NCI-H69 (cell line): ENCODE data around the gene AXL.

Source experiments
- DNase-seq: peaks from one replicate; lab custom pipeline; 2025; lab: John Stamatoyannopoulos, UW

AXL gene

DNA sequence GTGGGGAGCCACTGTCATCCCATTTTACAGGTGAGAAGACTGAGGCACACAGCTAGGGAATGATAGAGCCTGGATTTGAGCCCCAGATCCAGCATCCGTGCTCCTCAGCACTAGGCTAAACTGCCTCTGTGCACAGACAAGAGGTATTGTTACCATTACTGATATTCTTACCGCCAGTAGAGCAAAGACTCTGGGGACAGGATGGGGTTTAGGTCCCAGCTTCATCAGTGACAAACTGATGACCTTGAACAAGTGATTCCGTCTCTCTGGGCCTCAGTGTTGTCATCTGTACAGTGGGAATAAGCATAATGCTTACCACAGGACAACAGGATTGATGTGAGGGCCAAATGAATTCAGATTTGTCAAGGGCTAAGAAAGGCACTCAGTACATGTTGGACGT, 16.5 kb downstream of the AXL start:
- DNase-seq, result no peak

DNA sequence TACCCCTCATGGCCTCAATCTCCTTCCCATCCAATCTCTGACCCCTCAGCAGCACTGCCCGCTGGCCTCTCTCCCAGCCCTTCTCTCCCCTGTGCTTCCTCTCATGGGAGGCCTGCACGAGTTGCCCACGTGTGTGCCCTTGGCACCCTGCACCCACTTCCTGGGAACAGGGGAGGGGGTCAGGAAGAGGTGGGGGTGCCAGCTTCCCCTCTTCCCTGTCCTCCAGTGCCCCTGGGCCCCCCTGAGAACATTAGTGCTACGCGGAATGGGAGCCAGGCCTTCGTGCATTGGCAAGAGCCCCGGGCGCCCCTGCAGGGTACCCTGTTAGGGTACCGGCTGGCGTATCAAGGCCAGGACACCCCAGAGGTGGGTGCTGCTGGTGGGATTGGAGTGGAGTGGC, 19.2 kb downstream of the AXL start:
- DNase-seq, result no peak

DNA sequence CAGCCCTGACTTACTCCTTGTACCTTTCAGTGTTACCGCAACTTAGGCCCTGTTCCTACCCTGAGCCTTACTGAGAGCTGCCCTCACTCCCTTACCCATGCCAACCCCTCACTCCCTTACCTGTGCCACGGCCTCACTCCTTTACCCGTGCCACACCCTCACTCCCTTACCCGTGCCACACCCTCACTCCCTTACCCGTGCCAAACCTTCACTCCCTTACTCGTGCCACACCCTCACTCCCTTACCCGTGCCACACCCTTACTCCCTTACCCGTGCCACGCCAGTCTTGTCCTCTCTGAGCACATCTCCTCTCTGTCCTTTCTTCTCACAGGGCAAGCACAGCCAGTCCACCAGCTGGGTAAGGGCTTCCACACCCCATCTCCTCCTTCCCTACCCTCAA, 20.3 kb downstream of the AXL start:
- DNase-seq, result no peak

DNA sequence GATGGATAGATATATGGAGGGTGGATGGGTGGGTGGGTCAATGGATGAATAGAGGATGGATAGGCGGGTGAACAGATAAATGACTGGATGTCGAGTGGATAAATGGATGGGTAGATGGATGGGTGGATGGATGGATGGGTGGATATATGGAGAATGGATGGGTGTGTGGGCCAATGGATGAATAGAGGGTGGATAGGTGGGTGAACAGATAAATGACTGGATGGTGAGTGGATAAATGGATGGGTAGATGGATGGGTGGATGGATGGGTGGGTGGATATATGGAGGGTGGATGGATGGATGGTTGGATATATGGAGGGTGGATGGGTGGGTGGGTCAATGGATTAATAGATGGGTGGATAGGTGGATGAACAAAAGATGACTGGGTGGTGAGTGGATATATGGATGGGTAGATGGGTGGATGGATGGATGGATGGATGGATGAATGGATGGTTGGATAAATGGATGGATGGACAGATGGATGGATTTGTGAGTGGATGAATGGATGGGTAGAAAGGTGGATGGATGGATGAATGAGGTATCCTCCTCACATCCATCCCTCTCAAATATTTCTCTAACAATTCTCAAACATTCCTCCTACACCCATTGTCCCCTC, 21.0 kb downstream of the AXL start:
- DNase-seq, result no peak

DNA sequence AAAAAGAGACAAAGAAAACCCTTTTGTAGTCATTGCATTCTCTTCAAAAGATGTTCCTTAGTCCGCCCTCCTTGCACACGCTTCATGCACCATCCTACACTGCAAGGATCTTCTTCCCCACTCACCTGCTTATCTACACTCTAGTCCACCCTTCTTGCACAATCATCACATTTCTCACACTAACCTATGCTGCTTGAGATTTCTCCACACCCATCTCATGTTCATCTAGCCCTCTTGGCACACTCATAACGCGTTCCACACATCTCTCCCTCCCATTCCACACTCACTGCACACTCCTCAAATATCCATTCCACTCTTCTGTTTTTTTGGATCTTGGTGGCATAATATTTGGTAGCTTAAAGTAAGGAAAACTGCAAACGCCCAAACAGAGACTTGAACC, 22.8 kb downstream of the AXL start:
- no peak for DNase-seq

DNA sequence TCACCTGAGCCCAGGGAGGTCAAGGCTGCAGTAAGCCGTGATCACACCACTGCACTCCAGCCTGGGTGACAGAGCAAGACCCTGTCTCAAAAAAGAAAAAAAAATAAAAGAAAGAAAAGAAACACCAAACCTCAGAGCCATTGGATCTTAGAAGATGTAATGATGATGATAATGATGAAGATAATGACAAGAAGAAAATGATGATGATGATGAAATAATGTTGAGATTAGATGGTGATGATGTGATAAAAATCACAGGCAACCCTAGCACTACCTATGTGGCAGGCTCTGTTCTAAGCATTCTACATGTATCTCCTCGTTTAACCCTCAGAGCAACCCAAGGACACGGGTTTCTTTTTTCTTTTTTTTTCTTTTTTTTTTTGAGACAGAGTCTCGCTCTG, 25.1 kb downstream of the AXL start:
- no peak for DNase-seq

DNA sequence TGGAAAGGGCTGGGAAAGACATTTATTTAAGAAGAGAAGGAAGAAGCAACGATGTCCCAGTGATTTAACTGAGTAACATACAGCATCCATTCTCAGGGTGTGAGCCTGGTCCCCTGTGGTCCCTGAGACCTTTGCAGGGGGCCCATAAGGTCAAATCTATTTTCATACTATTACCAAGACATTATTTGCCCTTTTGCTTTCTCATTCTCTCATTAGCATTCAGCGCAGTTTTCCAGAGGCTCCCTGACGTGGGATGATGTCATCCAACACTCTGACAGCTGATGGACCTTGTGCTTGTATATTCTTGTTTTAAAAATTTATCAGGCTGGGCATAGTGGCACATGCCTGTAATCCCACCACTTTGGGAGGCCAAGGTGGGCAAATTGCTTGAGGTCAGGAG, 26.8 kb downstream of the AXL start:
- DNase-seq, result no peak

DNA sequence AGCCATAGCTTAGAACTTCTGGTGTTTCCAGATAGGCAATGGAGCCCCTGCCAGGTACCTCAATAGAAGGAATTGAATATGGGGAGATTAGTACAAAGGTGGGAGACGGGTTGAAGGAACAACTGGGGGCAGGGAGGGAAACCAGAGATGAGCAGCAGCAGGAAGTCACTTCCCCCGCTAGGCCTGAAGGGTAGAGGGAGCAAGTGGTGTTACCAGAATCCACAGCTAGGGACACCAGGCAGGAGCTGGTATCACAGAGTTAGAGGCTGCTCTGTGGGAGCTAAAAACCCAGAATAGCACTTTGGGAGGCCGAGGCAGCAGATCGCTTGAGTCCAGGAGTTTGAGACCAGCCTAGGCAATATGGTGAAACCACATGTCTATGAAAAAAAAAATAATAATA, 29.9 kb downstream of the AXL start:
- no peak for DNase-seq

DNA sequence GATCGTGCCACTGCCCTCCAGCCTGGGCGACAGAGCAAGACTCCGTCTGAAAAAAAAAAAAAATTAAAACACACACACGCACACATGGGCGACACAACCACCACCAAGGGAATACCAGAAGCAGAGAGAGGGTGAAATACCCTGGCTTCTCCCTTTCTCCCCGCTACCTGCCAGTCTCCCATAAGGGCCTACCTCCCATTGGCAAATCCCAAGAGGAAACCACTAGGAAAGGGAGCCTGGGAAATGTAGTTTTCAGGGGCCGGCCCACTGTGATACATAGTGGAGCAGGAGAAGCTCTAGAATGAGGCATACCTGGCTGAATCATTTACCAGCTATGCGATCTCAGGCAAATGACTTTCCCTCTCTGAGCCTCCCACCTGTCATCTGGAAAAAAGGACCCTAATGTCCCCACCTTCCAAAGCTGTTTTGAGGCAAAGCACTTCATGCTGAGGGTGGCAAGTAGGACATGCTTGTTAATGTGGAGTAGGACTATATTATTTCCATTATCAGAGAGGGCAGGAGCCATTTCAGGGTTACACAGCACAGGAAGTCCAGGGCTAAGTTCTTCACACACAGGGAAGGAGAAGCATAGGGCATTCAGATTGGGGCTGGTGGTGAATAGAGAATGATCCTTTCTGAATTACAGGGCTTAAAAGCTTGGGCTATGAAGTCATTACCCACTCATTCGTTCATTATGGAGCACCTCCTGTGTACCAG, 30.8 kb downstream of the AXL start:
- peak; percentile 35 for DNase-seq

DNA sequence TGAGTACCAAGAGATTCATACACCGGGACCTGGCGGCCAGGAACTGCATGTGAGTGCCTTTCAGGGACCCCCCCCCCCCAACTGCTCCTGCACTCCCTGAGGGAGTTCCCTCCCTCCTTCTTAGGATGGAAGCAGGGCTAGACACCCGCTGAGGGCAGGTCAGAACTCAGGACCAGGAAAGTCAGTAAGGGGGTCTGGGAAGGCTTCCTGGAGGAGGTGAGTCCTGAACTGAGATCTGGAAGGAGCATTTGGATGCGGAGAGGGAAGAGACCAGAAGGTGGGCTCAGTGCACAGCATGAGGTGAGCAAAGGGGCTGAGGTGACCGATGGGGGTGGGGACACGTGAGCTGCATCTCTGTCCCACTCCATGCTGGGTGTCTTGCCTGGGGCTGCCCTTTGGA, 34.6 kb downstream of the AXL start:
- DNase-seq, result no peak

DNA sequence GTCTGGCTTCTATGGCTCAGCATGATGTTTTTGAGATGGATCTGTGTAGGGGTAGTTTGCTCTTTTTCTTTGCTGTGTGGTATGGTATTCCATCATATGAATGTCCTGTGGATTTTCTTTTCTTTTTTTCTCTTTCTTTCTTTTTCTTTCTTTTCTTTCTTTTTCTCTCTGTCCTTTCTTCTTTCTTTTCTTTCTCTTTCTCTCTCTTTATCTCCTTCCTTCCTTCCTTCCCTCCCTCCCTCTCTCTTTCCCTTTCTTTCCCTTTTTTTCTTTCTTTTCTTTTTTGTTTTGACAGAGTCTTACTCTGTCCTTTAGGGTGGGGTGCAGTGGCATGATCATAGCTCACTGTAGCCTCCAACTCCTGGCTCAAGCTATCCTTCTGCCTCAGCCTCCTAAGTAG, 36.1 kb downstream of the AXL start:
- no peak for DNase-seq

DNA sequence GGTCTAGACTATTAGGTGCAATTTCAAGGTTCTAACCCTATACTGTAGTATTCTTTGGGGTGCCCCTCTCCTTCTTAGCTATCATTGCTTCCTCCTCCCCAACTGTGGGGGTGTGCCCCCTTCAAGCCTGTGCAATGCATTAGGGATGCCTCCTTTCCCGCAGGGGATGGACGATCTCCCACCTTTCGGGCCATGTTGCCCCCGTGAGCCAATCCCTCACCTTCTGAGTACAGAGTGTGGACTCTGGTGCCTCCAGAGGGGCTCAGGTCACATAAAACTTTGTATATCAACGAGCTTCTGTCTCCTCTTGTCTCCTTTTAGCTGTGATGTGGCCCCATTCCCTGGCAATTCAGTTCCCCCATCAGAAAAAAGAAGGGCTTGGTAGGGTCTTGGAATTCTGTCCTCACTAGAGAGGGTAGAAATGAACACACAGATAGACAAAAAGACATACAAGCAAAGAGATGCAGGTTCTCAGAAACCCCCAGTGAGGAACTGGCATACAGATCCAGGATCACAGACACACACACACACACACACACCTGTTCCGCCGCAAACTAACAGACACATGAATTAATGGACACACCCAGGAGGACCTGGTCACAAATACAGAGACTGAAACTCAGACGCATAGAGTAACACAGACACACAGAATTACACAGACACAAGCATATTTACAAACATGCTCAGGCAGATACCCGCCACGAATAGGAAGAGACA, 42.6 kb downstream of the AXL start:
- no peak for DNase-seq

DNA sequence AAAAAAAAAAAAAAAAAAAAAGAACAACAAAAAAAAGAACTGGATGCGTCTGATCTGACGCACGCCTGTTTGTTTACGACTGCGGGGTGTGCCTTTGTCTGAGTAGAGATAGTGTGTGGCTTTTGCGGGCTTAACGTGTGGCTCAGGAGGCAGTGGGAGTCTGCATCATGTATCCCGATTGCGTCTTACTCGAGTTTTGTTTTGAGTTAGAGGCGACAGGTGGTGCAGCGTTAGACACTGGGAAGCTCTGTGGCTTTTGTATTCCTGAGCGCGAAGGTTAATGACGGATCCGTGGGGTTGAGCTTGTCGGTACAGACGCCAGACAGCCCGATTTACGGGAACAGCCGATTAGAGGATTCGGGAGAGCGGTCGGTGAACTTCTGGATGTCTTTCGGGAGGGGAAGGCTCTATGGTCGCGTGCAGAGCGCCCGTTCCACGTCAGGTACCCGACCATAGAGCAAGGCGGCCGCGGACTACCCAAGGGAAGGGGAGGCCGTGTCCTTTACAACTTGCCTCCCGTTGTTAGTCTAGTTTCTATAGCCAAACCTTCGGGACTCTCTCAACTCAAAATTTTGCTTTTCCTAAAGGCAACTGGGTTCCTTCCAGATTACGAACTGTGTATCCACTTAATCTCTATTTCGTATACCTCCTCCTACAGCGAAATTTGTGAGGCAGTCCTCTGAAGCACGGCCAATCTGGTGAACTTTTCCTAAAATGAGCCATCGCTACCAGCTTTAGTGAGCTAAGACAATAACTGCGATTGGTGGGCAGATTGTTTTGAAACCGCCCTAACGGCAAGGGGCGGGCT, 44.2 kb downstream of the AXL start:
- DNase-seq, result peak; percentile 90

DNA sequence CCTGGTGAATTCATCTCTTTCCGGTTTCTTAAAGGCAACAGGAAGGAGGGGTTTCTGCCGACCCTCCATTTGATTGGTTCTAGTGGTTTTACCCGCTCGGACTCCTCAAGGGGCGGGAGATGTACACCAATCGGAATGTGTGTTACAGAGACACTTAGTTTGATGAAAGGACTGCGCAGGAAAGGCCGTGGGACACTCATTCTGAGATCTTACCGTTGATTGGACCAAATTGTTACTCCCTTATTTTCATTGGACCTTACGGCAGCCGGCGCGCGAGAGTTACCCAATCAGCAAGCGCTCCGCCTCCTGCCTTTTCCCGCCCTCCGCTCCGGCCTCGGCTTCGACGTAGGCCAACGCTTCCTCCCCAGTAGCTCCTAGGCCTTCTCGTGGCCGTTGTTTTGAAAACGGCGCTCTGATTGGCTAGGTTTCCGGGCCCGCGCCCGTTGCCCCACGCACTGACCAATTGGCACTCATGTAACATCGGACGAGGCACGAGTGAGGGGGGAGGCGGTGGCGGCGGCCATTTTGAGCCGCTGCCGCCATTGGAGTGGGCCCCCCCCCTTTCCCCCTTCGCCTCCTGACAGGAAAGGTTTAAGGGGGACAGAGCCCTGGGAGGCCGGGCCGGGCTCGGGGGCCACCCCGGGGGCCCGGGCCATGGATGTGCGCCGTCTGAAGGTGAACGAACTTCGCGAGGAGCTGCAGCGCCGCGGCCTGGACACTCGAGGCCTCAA, 45.0 kb downstream of the AXL start, which contains the start of gene HNRNPUL1:
TSS of gene HNRNPUL1 (plus strand) at position 523 of the 731 bp plus-strand sequence. CDS start at position 655, 132 bp downstream.
- peak; percentile 100 for DNase-seq

DNA sequence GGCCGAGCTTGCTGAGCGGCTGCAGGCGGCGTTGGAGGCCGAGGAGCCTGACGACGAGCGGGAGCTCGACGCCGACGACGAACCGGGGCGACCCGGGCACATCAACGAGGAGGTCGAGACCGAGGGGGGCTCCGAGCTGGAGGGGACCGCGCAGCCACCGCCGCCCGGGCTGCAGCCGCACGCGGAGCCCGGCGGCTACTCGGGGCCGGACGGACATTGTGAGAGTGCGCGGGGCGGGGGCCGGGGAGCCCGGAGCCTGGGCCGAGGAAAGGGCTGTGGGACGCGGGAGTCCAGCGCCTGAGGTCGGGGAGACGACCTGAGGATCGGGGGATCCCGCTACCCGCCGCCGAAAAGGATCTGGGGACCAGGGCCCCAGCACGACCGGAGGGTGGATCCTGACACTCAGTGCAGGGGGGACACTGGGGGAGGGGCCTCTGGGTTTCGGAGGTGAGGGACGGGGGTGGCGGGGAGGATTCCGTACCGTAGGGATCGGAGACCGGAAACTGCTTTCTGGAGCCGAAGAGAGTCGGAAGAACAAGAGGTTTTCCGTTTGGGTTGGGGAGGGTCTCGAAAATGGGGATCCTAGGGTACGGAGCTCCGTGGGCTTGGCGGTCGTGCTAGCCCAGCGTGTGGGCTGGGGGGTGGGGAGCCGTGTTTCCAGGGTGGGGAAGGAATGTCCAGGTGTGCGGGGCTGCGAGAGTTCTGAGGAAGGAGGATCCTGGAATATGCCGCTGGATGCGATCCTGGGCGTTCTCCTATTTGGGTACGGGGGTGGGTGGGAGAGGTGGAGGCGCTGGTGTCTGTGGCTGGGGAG, 45.8 kb downstream of the AXL start:
- DNase-seq, result peak; percentile 78

DNA sequence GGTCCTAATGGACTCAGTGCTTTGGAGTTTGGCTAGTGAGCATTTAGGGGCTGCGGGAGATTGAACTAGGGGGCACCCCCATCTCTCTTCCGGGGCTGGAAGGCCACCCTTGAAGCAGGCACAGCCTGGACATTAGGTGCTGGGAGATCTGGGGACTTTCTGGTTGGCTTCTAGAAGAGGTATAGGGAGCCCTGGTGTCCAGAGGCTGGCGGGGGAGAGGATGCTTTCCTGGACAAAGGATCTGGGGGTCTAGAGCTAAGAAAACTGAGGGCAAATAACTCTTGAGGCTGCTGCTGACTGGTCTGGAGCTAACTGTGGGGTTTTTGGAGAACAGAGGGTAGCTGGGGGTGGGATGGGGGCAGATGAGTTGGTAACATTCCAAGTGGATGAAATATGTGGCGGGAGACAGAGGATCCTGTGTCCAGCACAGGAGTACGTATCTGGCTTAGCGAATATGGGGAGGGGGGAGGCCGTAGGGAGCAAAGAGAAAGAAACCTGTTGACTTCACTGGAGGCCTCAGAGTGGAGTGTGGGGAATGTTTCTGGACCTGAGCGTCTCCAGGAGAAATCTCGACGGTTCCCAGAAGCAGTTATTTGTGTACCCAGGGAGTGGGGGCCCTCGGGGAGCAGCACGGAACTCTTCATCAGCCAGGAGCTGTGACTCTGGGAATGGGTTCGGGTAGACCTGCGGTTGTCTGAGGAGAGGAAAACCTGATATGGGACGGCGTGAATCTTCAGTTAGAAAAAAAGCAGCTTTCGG, 46.6 kb downstream of the AXL start:
- peak; percentile 57 for DNase-seq

DNA sequence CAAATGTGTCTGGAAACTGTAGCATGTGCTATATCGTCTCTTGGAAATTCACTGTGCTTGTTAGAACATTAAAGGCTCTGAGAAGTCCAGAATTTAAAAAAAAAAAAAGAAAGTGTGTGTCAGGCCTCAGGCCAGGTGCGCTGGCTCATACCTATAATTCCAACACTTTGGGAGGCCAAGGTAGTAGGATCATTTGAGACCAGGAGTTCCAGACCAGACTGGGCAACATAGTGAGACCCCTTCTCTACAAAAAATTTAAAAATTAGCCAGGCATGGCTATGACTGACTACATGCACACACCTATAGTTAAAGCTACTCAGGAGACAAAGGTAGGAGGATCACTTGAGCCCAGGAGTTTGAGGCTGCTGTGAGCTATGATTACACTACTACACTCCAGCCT, 50.0 kb downstream of the AXL start:
- DNase-seq, result no peak

DNA sequence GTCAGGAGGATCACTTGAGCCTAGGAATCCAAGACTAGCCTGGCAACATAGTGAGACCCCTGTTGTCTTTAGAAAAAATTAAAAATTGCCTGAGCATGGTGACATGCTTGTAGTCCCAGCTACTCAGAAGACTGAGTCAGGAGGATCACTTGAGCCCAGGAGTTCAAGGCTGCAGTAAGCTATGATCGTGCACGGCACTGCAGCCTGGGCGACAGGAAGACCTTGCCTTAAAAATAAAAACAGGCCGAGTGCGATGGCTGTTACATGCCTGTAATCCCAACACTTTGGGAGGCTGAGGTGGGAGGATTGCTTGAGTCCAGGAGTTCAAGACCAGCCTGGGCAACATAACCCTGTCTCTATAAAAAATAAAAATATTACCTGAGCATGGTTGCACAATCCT, 50.5 kb downstream of the AXL start:
- no peak for DNase-seq

DNA sequence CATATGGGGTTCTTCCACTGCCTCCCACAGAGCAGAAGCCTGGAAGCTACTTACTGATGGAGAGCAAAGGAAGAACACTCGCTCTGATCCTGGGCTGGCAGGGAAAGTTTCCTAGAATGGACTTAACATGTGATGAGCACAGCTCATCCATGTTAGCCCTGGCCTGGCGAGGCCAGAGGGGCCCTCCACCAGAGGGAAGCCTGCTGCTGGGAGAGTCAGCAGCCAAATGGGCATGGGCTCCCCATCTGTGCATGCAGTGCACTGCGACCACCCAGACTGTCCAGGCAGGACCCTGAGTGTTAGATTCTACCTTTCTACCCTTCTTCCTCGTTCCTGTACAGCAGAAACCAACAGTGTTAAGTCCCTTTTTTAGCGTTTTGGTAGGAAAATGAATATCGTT, 54.1 kb downstream of the AXL start:
- no peak for DNase-seq

DNA sequence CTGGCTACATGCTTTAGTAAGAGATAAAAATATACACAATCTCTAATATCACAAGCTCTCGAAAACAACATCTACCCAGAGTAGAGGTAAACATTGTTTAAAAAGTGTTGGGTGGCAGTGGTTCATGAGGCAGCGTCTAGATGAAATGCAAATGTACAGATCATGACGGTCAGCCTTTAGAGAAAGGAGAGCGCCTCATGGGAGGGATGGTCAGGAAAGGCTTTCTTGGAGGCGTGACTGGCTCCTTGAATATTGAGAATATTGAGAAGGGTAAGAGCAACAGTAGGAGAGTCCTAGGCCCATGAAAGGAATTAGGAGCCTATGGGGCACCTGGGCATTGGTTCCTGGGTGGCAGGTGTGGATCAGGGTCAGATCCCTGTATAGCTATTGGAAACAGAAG, 55.8 kb downstream of the AXL start:
- DNase-seq, result no peak
